Muscle layer of duodenum (tissue), 2 donors: ENCODE results near the gene B3GAT3.
A peak's percentile ranks its signal among the peaks of the same experiment; 100 is the strongest.
"Not testable (repeated sequence)": the region's sequence is repeated elsewhere in the genome, so short reads cannot be mapped to it uniquely, and the experiment has no call there.

Source experiments
- H3K27ac ChIP-seq: one replicate; pipeline ENCODE4 v1.7.0; 2013; ENCODE audit warnings: mild to moderate bottlenecking, low read length
- H3K27me3 ChIP-seq: one replicate; pipeline ENCODE4 v1.7.0; 2013; ENCODE audit warnings: low read depth, mild to moderate bottlenecking, control low read depth, low read length
- H3K36me3 ChIP-seq, 2 donors: one replicate each; pipeline ENCODE4 v1.7.0; 2013; ENCODE audit warnings: low read length in 2 of 2, control low read depth in 1 of 2, mild to moderate bottlenecking in 1 of 2; ENCODE audit not compliant: insufficient read depth in 2 of 2, control insufficient read depth in 1 of 2
- H3K4me1 ChIP-seq, 2 donors: one replicate each; pipeline ENCODE4 v1.7.0; 2013; ENCODE audit warnings: low read length in 2 of 2, mild to moderate bottlenecking in 2 of 2, control low read depth in 1 of 2, moderate library complexity in 1 of 2; ENCODE audit not compliant: insufficient read depth in 2 of 2, control insufficient read depth in 1 of 2
- H3K4me3 ChIP-seq, 2 donors: one replicate each; pipeline ENCODE4 v1.7.0; 2013; ENCODE audit warnings: low read length in 2 of 2, low read depth in 1 of 2, mild to moderate bottlenecking in 1 of 2
- H3K9me3 ChIP-seq, 2 donors: one replicate each; pipeline ENCODE4 v1.7.0; 2013; ENCODE audit warnings: low read length in 2 of 2, control low read depth in 1 of 2, mild to moderate bottlenecking in 1 of 2; ENCODE audit not compliant: control insufficient read depth in 1 of 2
- donor health status: healthy.

Gene B3GAT3

DNA sequence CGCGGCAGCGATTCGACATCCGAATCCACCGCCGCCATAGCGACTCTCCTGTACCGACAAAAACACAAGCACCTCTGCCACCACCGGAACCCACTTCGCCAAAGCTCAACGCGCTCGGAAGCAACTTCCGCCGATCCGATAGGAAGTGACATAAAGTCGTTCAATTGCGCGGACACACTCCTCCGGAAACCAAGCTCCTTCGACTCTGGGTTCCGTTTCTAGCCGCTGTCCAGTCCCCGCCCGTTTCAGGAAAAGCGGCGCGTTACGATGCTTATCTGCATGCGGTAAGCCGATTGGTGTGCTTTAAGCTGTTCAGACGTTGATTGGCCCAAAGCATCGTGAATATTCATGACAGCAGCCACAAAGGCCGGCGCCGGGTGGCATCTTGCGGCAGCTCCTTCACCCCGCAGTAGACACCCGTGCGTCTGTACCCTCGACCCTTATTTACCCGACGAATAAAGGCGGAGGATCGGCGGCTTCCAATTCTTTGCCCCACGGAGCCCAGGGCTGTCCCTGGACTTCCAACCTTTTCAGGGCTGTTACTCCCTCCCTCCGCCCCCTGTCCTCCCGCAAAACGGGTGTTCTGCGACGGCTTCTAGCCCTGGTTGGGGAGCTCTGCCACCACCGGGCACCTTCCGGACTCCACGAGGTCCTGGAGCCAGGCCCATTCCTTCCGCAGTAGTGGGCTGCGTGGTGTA is 30.2 kb downstream of the B3GAT3 start, which contains the start of gene TUT1:
TUT1 (minus strand) TSS at position 76 of the 698 bp plus-strand sequence; CDS start at position 38, 38 bp downstream.
- H3K27me3 ChIP-seq, result no peaks in the 10 kb centered on the region
- H3K4me1 ChIP-seq, result peaks cover 14 to 33% of the 10 kb centered on the region in 2 donors
- peak within 1 kb of the TSS; percentile 79 to 99 for H3K4me3 ChIP-seq
- H3K27ac ChIP-seq, result peak within 1 kb of the TSS; percentile 97
- peaks cover 41 to 52% of the 10 kb centered on the region in 2 donors for H3K36me3 ChIP-seq
- H3K9me3 ChIP-seq, result no peaks in the 10 kb centered on the region

DNA sequence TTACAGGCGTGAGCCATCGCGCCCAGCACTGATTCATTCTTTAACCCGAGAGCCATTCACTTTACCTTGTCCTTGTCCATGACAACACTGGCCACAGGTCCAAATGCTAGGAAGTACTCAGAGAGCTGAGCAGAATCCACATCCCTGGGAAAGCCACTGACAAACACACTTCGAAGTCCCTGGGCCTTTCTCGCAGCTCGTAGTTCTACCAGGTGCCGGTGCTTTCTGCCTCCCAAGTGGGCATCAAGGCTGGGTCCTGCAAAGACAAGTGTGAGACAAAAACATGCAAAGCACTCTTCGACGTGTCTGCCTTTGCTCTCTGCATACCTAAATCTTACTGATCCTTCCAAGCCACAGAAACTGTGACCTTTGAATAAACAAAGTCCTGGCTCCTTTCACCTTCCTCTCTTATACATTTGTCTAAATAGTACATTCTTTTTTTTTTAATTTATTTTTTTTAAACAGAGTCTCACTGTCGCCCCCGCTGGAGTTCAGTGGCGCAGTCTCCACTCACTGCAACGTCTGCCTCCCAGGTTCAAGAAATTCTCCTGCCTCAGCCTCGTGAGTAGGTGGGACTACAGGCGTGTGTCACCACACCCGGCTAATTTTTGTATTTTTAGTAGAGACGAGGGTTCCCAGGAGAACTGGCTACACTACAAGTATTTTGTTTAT is 32.7 kb downstream of the B3GAT3 start:
- Histone ChIP-seq H3K4me3 (no peak overlapping the region), H3K27ac (no peak overlapping the region), H3K36me3 (peaks cover 17 to 35% of the 10 kb centered on the region in 2 donors), H3K4me1 (peaks cover 14 to 33% of the 10 kb centered on the region in 2 donors), H3K9me3 (no peaks in the 10 kb centered on the region), H3K27me3 (no peaks in the 10 kb centered on the region)

DNA sequence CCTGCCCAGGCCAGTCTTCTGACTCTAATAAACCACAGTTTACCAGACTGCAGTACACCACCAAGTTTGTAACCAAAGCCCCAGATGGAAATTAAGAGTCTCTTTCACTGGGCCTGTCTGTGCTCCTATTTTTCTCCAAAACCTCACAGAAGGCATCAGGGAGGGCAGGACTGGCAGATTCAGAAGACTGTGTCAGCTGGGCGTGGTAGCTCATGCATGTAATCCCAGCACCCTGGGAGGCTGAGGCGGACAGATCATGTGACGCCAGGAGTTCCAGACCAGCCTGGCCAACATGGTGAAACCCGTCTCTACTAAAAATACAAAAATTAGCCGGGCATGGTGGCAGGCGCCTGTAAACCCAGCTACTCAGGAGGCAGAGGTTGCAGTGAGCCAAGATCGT is 36.4 kb downstream of the B3GAT3 start:
- H3K36me3 ChIP-seq, result peaks cover 10 to 39% of the 10 kb centered on the region in 2 donors
- H3K9me3 ChIP-seq, H3K27me3 ChIP-seq, H3K27ac ChIP-seq, H3K4me3 ChIP-seq: not testable (repeated sequence)
- peaks cover 0 to 11% of the 10 kb centered on the region in 2 donors for H3K4me1 ChIP-seq

DNA sequence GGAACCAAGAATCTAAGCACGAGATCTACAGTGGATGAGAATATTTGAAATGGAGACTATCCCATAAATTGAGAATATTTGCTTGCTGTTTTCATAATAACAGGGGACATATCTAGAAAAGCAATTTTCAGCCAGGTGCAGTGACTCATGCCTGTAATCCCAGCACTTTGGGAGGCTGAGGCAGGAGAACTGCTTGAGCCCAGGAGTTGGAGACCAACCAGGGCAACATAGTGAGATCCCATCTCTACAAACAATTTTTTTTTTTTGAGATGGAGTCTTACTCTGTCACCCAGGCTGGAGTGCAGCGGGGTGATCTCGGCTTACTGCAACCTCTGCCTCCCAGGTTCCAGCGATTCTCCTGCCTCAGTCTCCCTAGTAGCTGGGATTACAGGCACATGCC is 40.1 kb downstream of the B3GAT3 start:
- not testable (repeated sequence) for H3K4me3 ChIP-seq, H3K27ac ChIP-seq, H3K4me1 ChIP-seq, H3K27me3 ChIP-seq, H3K9me3 ChIP-seq
- peaks cover under 1 to 47% of the 10 kb centered on the region in 2 donors for H3K36me3 ChIP-seq

DNA sequence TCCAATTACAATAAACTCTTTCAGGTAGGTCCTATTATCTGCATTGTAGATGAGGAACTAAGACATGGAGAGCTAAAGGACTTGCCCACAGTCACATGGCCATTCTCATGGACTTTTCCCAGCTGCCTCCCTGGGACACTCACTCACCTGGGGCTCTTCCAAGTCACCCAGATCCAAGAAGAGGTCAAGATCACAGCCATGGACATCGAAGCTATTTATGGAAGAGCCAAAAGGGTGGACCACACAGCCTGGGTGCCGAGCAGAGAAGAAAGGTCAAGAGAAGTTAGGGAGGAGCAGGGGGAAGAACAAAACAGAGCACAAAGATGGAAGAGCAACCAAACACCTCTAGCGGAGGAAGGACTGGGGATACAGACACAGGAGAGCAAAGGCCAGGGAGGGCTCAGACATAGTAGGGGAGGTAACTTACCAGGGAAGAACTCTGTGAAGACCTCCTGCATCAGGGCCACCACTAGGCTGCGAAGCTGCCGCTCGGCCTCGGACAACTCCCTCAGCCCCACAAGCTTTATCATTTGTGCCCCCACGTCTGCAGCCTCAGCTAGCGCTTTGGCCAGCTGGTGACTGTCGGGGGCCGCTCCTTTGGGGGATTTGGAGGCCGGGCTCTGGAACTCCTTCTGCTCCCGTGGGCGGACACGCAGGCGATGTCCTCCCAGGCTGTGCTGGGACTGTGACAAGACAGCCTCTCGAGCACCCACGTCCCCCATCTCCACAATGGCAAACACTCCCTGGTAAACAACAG is 40.6 kb downstream of the B3GAT3 start:
- H3K27me3 ChIP-seq, result no peaks in the 10 kb centered on the region
- H3K4me1 ChIP-seq, result peaks cover 0 to under 1% of the 10 kb centered on the region in 2 donors
- H3K9me3 ChIP-seq, result no peaks in the 10 kb centered on the region
- peaks cover 7 to 48% of the 10 kb centered on the region in 2 donors for H3K36me3 ChIP-seq
- no peak overlapping the region for H3K4me3 ChIP-seq
- no peak overlapping the region for H3K27ac ChIP-seq

DNA sequence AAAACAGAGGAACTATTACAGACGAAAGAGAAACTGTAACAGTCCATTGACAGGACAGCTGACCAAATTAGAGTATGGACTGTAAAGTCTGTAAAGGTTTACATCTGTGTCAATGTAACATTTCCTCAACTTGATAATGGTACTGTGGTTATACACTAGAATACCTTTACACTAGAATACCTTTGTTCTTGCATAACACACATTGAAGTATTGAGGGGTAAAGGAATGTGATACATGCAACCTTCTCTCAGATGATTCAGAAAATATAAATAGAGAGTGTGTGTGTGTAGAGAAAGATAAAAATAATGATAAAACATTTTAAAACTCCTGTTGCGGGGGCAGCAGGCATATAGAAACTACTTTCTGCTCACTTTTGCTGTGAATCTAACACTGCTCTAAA is 42.5 kb downstream of the B3GAT3 start:
- peaks cover 9 to 48% of the 10 kb centered on the region in 2 donors for H3K36me3 ChIP-seq
- no peaks in the 10 kb centered on the region for H3K9me3 ChIP-seq
- H3K27me3 ChIP-seq, result no peaks in the 10 kb centered on the region
- no peak overlapping the region for H3K4me3 ChIP-seq
- H3K4me1 ChIP-seq, result peaks cover 0 to 19% of the 10 kb centered on the region in 2 donors
- no peak overlapping the region for H3K27ac ChIP-seq

DNA sequence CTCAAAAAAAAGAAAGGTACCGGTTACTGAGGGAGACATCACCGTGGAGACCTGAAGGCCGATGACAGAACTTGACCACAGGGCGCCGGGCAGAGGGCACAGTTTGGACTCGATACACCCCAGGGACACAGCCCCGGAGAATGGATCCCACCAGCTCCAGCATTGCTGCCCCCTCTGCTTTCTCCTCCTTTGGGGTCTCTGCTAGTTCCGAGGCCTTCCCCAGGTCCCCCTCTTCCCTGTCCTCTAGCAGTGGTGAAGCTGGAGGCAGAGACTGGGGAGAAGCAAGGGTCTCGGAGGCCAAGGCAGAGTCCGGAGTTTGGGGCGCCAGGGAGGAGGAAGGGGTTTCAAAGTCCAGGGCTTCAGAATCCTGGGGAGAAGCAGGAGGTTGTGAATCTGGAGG is 43.2 kb downstream of the B3GAT3 start:
- Histone ChIP-seq H3K27ac (no peak overlapping the region), H3K27me3 (no peaks in the 10 kb centered on the region), H3K36me3 (peaks cover 9 to 49% of the 10 kb centered on the region in 2 donors), H3K4me3 (no peak overlapping the region), H3K4me1 (peaks cover 0 to 19% of the 10 kb centered on the region in 2 donors), H3K9me3 (no peaks in the 10 kb centered on the region)

DNA sequence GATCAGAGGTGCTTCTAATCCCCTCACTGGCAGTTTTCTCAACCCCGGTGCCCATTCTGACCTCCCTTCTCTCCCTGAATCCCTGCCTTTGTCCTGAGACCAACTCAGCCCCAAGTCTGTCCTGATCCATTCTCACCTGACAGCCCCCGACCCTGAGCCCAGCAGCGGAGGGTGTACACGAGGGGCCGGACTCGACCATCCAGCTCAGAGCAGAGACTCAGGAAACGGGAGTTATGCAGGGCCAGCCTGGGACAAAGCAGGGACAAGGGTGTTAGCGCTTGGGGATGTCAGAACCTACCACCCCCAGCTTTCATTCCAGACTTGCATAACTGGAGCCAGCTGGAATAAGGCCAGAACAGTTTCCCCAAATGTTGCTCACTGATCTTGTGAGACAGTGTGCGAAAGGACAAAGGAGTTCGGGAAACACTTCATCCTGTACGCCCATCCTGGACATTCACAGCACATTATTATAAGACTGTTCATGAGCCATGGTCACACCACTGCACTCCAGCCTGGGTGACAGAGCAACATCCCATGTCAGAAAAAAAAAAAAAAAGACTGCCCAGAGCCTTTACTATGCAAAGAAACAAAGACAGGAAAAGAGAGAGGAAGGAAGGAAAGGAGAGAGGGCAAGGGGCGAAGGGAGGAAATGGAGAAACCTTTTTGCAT is 44.6 kb downstream of the B3GAT3 start:
- Histone ChIP-seq H3K27me3 (no peaks in the 10 kb centered on the region), H3K4me3 (no peak overlapping the region), H3K9me3 (no peaks in the 10 kb centered on the region), H3K4me1 (peaks cover 0 to 27% of the 10 kb centered on the region in 2 donors), H3K27ac (peak overlapping the region; percentile 64), H3K36me3 (peaks cover 9 to 50% of the 10 kb centered on the region in 2 donors)

DNA sequence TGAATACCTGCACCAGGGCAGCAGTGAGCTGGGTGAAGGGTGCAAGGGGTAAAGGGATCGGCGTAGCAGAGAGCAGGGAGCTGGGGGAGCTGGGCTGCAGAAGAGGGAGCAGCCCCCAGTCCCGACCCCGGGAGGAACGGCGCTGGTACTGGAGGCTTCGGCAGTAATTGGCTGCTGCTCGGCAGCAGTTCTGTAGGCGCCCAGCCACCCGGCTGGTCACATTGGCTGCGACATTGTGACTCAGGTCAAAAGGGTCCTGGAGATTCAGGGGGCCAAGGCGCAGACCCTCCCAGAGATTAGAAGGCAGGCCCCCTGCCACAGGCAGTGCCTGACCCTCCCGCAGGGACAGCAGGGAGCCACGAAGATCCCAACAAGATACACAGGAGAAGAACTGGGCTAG is 45.9 kb downstream of the B3GAT3 start:
- peaks cover 19 to 54% of the 10 kb centered on the region in 2 donors for H3K36me3 ChIP-seq
- no peak overlapping the region for H3K27ac ChIP-seq
- H3K4me3 ChIP-seq, result no peak overlapping the region
- H3K9me3 ChIP-seq, result no peaks in the 10 kb centered on the region
- H3K27me3 ChIP-seq, result no peaks in the 10 kb centered on the region
- peaks cover 3 to 30% of the 10 kb centered on the region in 2 donors for H3K4me1 ChIP-seq

DNA sequence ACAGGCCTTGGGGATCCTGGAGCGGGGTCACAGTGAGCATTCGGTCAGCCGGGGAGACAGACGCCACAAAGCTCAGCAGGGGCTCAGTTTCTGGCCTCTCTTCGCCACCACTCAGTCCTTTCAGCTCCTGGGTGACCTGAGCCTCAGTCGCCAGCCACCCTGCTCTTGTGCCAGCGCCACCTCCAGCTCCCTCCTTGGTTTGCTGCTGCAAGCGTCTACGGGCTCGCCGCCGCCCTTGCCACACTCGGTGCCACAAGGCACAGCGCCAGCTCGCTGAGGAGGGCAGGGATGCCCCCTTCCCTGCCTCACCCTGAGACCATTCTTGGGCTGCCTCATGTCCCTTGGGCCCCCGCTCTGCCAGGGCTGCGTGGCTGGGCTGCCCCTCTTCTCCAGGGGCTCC is 46.6 kb downstream of the B3GAT3 start:
- peak overlapping the region; percentile 95 for H3K4me3 ChIP-seq
- peak overlapping the region; percentile 96 for H3K27ac ChIP-seq
- no peaks in the 10 kb centered on the region for H3K9me3 ChIP-seq
- peaks cover 3 to 30% of the 10 kb centered on the region in 2 donors for H3K4me1 ChIP-seq
- peaks cover 24 to 57% of the 10 kb centered on the region in 2 donors for H3K36me3 ChIP-seq
- no peaks in the 10 kb centered on the region for H3K27me3 ChIP-seq
